Right lobe of liver (tissue), 4 donors: Measurements from ENCODE around the gene PAFAH1B1.

Experiments
- POLR2A ChIP-seq: fragments of 450-650 bp; IDR thresholded peaks from one replicate; pipeline ENCODE4 v1.6.1; 2017; ENCODE audit warnings: antibody characterized with exemption, mild to moderate bottlenecking
- TF ChIP-seq, protein P1 (sequence below), 4 donors: fragments of 200-600 bp in 3 of 4; fragments of 450-650 bp in 1 of 4; IDR thresholded peaks; one replicate each; pipeline versions ENCODE4 v1.5.1 to v1.8.0; 2016 to 2022; ENCODE audit warnings: antibody characterized with exemption in 4 of 4, mild to moderate bottlenecking in 2 of 4
- donor health status: DM: no; HTN: no; CAD: no.
- donor health status: DM: no; HTN: no; CAD: no.
- donor health status: DM: no; HTN: yes; CAD: no.

DNA sequence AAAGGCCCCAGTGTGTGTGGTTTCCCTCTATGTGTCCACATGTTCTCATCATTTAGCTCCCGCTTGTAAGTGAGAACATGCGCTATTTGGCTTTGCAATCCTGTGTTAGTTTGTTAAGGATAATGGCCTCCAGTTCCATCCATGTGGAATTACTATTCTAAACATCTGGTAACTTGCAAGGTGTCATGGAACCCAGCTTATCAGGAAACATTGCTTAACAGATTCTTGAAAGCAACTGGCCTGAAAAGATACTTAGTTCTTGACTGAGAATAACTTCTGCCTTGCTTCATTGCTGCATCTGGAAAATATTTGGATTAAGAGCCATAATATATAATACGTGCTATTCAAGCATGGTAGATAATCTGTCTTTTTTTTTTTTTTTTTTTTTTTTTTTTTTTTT lies 27.8 kb downstream of the PAFAH1B1 start:
- TF ChIP-seq, protein P1, sequence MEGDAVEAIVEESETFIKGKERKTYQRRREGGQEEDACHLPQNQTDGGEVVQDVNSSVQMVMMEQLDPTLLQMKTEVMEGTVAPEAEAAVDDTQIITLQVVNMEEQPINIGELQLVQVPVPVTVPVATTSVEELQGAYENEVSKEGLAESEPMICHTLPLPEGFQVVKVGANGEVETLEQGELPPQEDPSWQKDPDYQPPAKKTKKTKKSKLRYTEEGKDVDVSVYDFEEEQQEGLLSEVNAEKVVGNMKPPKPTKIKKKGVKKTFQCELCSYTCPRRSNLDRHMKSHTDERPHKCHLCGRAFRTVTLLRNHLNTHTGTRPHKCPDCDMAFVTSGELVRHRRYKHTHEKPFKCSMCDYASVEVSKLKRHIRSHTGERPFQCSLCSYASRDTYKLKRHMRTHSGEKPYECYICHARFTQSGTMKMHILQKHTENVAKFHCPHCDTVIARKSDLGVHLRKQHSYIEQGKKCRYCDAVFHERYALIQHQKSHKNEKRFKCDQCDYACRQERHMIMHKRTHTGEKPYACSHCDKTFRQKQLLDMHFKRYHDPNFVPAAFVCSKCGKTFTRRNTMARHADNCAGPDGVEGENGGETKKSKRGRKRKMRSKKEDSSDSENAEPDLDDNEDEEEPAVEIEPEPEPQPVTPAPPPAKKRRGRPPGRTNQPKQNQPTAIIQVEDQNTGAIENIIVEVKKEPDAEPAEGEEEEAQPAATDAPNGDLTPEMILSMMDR (IDR thresholded peaks at IDR 0.05), result no peak
- no peak for TF ChIP-seq POLR2A
